IMR-90 (cell line): Measurements from ENCODE around the gene SLC25A25. TPM values are rescaled to one million over a fixed set of nuclear protein-coding genes. Genes with fewer than 3 reads are reported as not detected.

Experiments
- ATAC-seq: fragments of 200-7000 bp; cut with Tn5 transposase; 2 replicates; pipeline ENCODE4 v1.9.1; 2020; ENCODE audit warnings: low read depth, mild to moderate bottlenecking, moderate library complexity
- BruUV-seq: library from RNA; stranded (reverse); fragments of 400-500 nt; replicated peaks from 2 replicates; lab custom pipeline; 2021; lab: Mats Ljungman, UMichigan
- CTCF ChIA-PET: fragments of 300-600 bp; formaldehyde crosslinking; extraction: SDS; loops from one replicate; lab custom pipeline; 2021; ENCODE audit warnings: antibody characterized with exemption; lab: Yijun Ruan, JAX
- POLR2A ChIA-PET: fragments of 300-600 bp; sonication (Branson Sonifier 250); formaldehyde crosslinking; loops from one replicate; lab custom pipeline; 2022; ENCODE audit warnings: antibody characterized with exemption; ENCODE audit not compliant: unreplicated experiment; lab: Charles Lee
- DNase-seq: peaks from one replicate; pipeline ENCODE4 v3.0.0; 2013
- H2AFZ ChIP-seq: replicated peaks from 2 replicates; pipeline ENCODE3; 2013; ENCODE audit warnings: low read length, mild to moderate bottlenecking; ENCODE audit not compliant: poor library complexity
- H2AK5ac ChIP-seq: 2 replicates; pipeline ENCODE4 v1.6.1; 2013; ENCODE audit warnings: low read depth, low read length, inconsistent platforms
- H2AK9ac ChIP-seq: replicated peaks from 2 replicates; pipeline ENCODE3; 2013; ENCODE audit warnings: mild to moderate bottlenecking, low read depth, low read length, moderate library complexity; ENCODE audit not compliant: poor library complexity
- H2BK120ac ChIP-seq: 2 replicates; pipeline ENCODE4 v1.6.1; 2013; ENCODE audit warnings: low read depth, low read length, inconsistent platforms
- H2BK15ac ChIP-seq: 3 replicates; pipeline ENCODE4 v1.6.1; 2013; ENCODE audit warnings: low read depth, low read length, inconsistent platforms
- H2BK20ac ChIP-seq: 2 replicates; pipeline ENCODE4 v1.6.1; 2013; ENCODE audit warnings: low read depth, mild to moderate bottlenecking, inconsistent platforms, low read length, moderate library complexity
- H2BK5ac ChIP-seq: 2 replicates; pipeline ENCODE4 v1.6.1; 2013; ENCODE audit warnings: mild to moderate bottlenecking, low read depth, low read length, inconsistent platforms; ENCODE audit not compliant: poor library complexity, severe bottlenecking
- H3K14ac ChIP-seq: replicated peaks from 2 replicates; pipeline ENCODE4 v1.6.1; 2013; ENCODE audit warnings: low read depth, low read length, inconsistent platforms
- H3K18ac ChIP-seq: 2 replicates; pipeline ENCODE4 v1.6.1; 2013; ENCODE audit warnings: low read depth, low read length, control low read depth
- H3K23ac ChIP-seq: 2 replicates; pipeline ENCODE4 v1.6.1; 2013; ENCODE audit warnings: low read depth, low read length, inconsistent platforms
- H3K27ac ChIP-seq: 2 replicates; pipeline ENCODE4 v1.5.1; 2013; ENCODE audit warnings: mild to moderate bottlenecking, control low read depth, low read length; ENCODE audit not compliant: insufficient read depth
- H3K27me3 ChIP-seq: 2 replicates; pipeline ENCODE4 v1.6.1; 2013; ENCODE audit warnings: low read length; ENCODE audit not compliant: control insufficient read depth, insufficient read depth
- H3K36me3 ChIP-seq: 2 replicates; pipeline ENCODE4 v1.6.1; 2013; ENCODE audit warnings: low read length, mixed read lengths; ENCODE audit not compliant: control insufficient read depth, insufficient read depth
- H3K4ac ChIP-seq: 2 replicates; pipeline ENCODE4 v1.6.1; 2013; ENCODE audit warnings: low read depth, low read length, inconsistent platforms
- H3K4me1 ChIP-seq: 2 replicates; pipeline ENCODE4 v1.6.1; 2013; ENCODE audit warnings: low read length, mixed read lengths; ENCODE audit not compliant: control insufficient read depth, insufficient read depth
- H3K4me2 ChIP-seq: 2 replicates; pipeline ENCODE4 v1.6.1; 2013; ENCODE audit warnings: low read depth, mild to moderate bottlenecking, control low read depth, low read length, moderate library complexity
- H3K4me3 ChIP-seq: 2 replicates; pipeline ENCODE4 v1.5.1; 2013; ENCODE audit warnings: low read depth, mild to moderate bottlenecking, control low read depth, low read length, moderate library complexity; ENCODE audit not compliant: insufficient read depth
- H3K56ac ChIP-seq: 2 replicates; pipeline ENCODE4 v1.6.1; 2013; ENCODE audit warnings: low read length, inconsistent platforms; ENCODE audit not compliant: insufficient read depth; ENCODE audit errors: extremely low read depth
- H3K79me1 ChIP-seq, 2 experiments: 2 replicates each; pipeline ENCODE4 v1.6.1; 2013; ENCODE audit warnings: low read length in 2 of 2, inconsistent platforms in 1 of 2, low read depth in 1 of 2
- H3K9ac ChIP-seq: 2 replicates; pipeline ENCODE4 v1.6.1; 2013; ENCODE audit warnings: low read depth, low read length, control low read depth
- H3K9me1 ChIP-seq: 2 replicates; pipeline ENCODE4 v1.6.1; 2013; ENCODE audit warnings: low read length, inconsistent platforms; ENCODE audit not compliant: insufficient read depth
- H3K9me3 ChIP-seq: 2 replicates; pipeline ENCODE4 v1.6.1; 2013; ENCODE audit warnings: low read length; ENCODE audit not compliant: control insufficient read depth, insufficient read depth
- H4K20me1 ChIP-seq: 2 replicates; pipeline ENCODE4 v1.6.1; 2013; ENCODE audit warnings: low read length, inconsistent platforms; ENCODE audit not compliant: insufficient read depth
- H4K5ac ChIP-seq: 2 replicates; pipeline ENCODE4 v1.6.1; 2013; ENCODE audit warnings: mild to moderate bottlenecking, low read depth, low read length, control low read depth
- H4K8ac ChIP-seq, 2 experiments: 2 replicates each; pipeline ENCODE4 v1.6.1; 2013; ENCODE audit warnings: low read depth in 2 of 2, low read length in 2 of 2, control low read depth in 1 of 2, inconsistent platforms in 1 of 2
- H4K91ac ChIP-seq: 2 replicates; pipeline ENCODE4 v1.6.1; 2013; ENCODE audit warnings: low read depth, low read length, inconsistent platforms; ENCODE audit not compliant: insufficient read depth
- CEBPB ChIP-seq: IDR thresholded peaks from 2 replicates; pipeline ENCODE4 v1.6.1; 2012; ENCODE audit warnings: low read depth, low read length, improper control_type of control experiment
- FOS ChIP-seq: fragments of 150-350 bp; IDR thresholded peaks from 2 replicates; pipeline ENCODE4 v1.6.1; 2016; ENCODE audit warnings: low read depth, low read length
- MAFK ChIP-seq: IDR thresholded peaks from 2 replicates; pipeline ENCODE4 v1.6.1; 2012; ENCODE audit warnings: low read depth, low read length, improper control_type of control experiment
- MAZ ChIP-seq: IDR thresholded peaks from 2 replicates; pipeline ENCODE4 v1.6.1; 2012; ENCODE audit warnings: low read depth, mild to moderate bottlenecking, low read length, improper control_type of control experiment, moderate library complexity, borderline replicate concordance
- SMC3 ChIP-seq: fragments of 150-350 bp; IDR thresholded peaks from 2 replicates; pipeline ENCODE4 v1.6.1; 2016; ENCODE audit warnings: low read depth, mild to moderate bottlenecking, antibody characterized with exemption, low read length, moderate library complexity
- WGBS, 2 experiments: methylation state at CpG; one replicate each; pipeline versions ENCODE4 v1.1.5 to v1.1.7; 2013; ENCODE audit warnings: missing lambda C conversion rate in 2 of 2; ENCODE audit not compliant: insufficient read length in 1 of 2; ENCODE audit errors: extremely low coverage in 2 of 2; 5-methylcytosine and 5-hydroxymethylcytosine counted together
- dilution Hi-C: fragments of 300-500 bp; cut with HindIII; formaldehyde crosslinking; loops from one replicate; pipeline ENCODE4 v1.14.3; 2018; ENCODE audit warnings: low sequenced_read_pairs; ENCODE audit not compliant: unreplicated experiment
- in situ Hi-C: fragments of 300-500 bp; cut with MboI; formaldehyde crosslinking; loops from 3 replicates; pipeline ENCODE4 v1.14.3; 2019; ENCODE audit warnings: low sequenced_read_pairs, inconsistent platforms, mixed read lengths
- intact Hi-C: fragments of 100-400 bp; cut with micrococcal nuclease; formaldehyde crosslinking; loops from 2 replicates; pipeline ENCODE4 v1.10.0; 2022
- polyA plus RNA-seq, 3 experiments: library from polyadenylated mRNA; depleted of rRNA; stranded (reverse); fragments of >200 nt; gene quantifications; 2 replicates each; pipeline ENCODE4 v1.2.3, GENCODE V29; 2012; ENCODE audit warnings: low replicate concordance in 1 of 3
- total RNA-seq: library from RNA; depleted of rRNA; stranded (reverse); fragments of >200 nt; gene quantifications from 2 replicates; pipeline ENCODE4 v1.2.3, GENCODE V29; 2012

SLC25A25 gene
- total and polyA plus RNA-seq, 2 of the 4 experiments (the other 2 are of a cell fraction) = 14.0 to 17.9 TPM

DNA sequence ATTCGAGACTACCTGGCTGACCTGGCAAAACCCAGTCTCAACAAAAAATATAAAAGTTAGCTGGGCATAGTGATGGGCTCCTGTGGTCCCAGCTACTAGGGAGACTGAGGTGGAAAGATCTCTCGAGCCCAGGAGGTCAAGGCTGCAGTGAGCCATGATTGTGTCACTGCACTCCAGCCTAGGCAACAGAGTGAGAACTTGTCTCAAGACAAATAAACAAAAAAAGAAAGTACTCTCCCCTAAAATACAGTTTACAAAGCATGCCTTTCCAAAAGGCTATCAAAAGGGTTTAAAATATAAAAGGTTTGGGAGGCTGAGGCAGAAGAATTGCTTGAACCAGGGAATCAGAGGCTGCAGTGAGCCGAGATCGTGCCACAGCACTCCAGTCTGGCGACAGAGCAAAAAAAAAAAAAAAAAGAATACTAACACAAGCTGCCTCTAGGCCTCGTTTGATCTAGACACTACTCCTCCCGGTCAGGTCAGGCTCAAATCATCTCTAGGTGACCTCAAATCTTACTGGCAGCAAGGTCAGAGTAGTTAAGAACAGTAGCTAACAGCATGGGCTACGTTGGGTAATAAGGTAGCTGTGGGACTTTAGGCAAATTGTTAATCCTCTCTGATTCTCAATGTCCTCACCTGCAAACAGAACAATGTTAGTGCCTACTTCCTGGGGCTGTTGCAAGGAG lies 10.2 kb upstream of the SLC25A25 start:
- CTCF ChIA-PET = interaction anchor here (0.6 kb wide), 1 partner anchor 64 kb away, joined by 3 read pairs; no protein-coding TSS in a partner anchor

More for the DNA sequence above, 10.2 kb upstream of the SLC25A25 start:
- H3K18ac ChIP-seq = no peak overlapping the region
- no peak overlapping the region for H4K8ac ChIP-seq
- intact Hi-C loops (no loop called here), dilution Hi-C loops (no loop called here), in situ Hi-C loops (no loop called here)
- H2AK5ac ChIP-seq = 0 out of 2 replicates have a peak overlapping the region, but pooled peaks have one; percentile 33
- TF ChIP-seq SMC3 = no peak
- no peak for TF ChIP-seq MAFK
- TF ChIP-seq CEBPB = no peak
- no peak for TF ChIP-seq FOS
- no peak for TF ChIP-seq MAZ
- peak overlapping the region; percentile 59 for H3K23ac ChIP-seq
- H3K9me3 ChIP-seq = no peaks in the 10 kb centered on the region
- peaks cover 7% of the 10 kb centered on the region; the same call in 1 of the 2 replicates for H3K4me1 ChIP-seq
- no peak for ATAC-seq
- H3K4ac ChIP-seq = peak overlapping the region; percentile 59; the same call in 1 of the 2 replicates
- no peak overlapping the region for H2AK9ac ChIP-seq
- BruUV-seq = no TSS peak
- H3K9me1 ChIP-seq = peaks cover 8% of the 10 kb centered on the region
- no peak overlapping the region for H2BK5ac ChIP-seq
- peak overlapping the region; percentile 67 for H2AFZ ChIP-seq
- DNase-seq = no peak
- no peak overlapping the region for H2BK120ac ChIP-seq
- H4K5ac ChIP-seq = no peak overlapping the region
- WGBS, 2 experiments = no CpG with 5 or more reads among the region's 8 CpGs
- no peaks in the 10 kb centered on the region for H4K20me1 ChIP-seq
- no peak overlapping the region for H3K9ac ChIP-seq
- H4K91ac ChIP-seq = no peak overlapping the region; the same call in 1 of the 2 replicates
- H2BK15ac ChIP-seq = no peak overlapping the region
- H3K27me3 ChIP-seq = no peaks in the 10 kb centered on the region
- peaks cover 11% of the 10 kb centered on the region; the same call in 1 of the 2 replicates for H3K36me3 ChIP-seq
- no peak overlapping the region for H3K4me2 ChIP-seq
- peak overlapping the region; percentile 75; the same call in 1 of the 2 replicates for H3K14ac ChIP-seq
- no peak overlapping the region for H3K56ac ChIP-seq
- no peaks in the 10 kb centered on the region for H3K79me1 ChIP-seq
- POLR2A ChIA-PET = no interaction called here
- H3K27ac ChIP-seq = no peak overlapping the region
- no peak overlapping the region for H2BK20ac ChIP-seq
- no peak overlapping the region for H3K4me3 ChIP-seq
